ENCODE measurements around the gene TBC1D25. TPM values are rescaled to one million over a fixed set of nuclear protein-coding genes. Genes with fewer than 3 reads are reported as not detected.

The TBC1D25 gene
- total and polyA plus RNA-seq, 2 experiments from 2014 or later, result 1.9 to 4.5 TPM

- Mint-ChIP-seq H3K4me1 (no peaks in the 10 kb centered on the region), H3K9me3 (no peaks in the 10 kb centered on the region), H3K4me3 (no peak overlapping the region), H3K36me3 (ENCODE audit: low read depth) (0 out of 3 replicates have a peak, but pooled peaks cover under 1% of the 10 kb centered on the region), H3K27me3 (ENCODE audit: insufficient read depth, low read depth, poor library complexity) (no peaks in the 10 kb centered on the region), H3K27ac (no peak overlapping the region)
- DNase-seq (ENCODE audit: low spot score) (no peak), ATAC-seq (no peak)
- Histone ChIP-seq H3K4me1 (ENCODE audit: insufficient read depth) (no peaks in the 10 kb centered on the region), H3K27ac (ENCODE audit: low read depth) (no peak overlapping the region), H3K36me3 (ENCODE audit: insufficient read depth) (no peaks in the 10 kb centered on the region), H3F3A (replicated peaks; ENCODE audit: low read depth) (no peaks in the 10 kb centered on the region), H3K4me2 (no peak overlapping the region), H3K79me2 (replicated peaks; ENCODE audit: insufficient read depth) (no peaks in the 10 kb centered on the region), H4K20me1 (replicated peaks; ENCODE audit: insufficient read depth) (no peaks in the 10 kb centered on the region), H3K4me3 (no peak overlapping the region), H2AFZ (no peak overlapping the region), H3K27me3 (ENCODE audit: insufficient read depth) (no peaks in the 10 kb centered on the region), H3K9me2 (ENCODE audit: insufficient read depth) (no peaks in the 10 kb centered on the region)
- TF ChIP-seq ZNF114 (CRISPR knock-in tag; IDR thresholded peaks at IDR 0.05) (no peak), JUNB (IDR thresholded peaks at IDR 0.05; ENCODE audit: unreplicated experiment) (no peak), STAT1 (IDR thresholded peaks at IDR 0.05; ENCODE audit: unreplicated experiment) (no peak), NANOG (IDR thresholded peaks at IDR 0.05; ENCODE audit: borderline replicate concordance) (no peak), EZH2phosphoT487 (IDR thresholded peaks at IDR 0.05; ENCODE audit: unreplicated experiment) (no peak), ZNF331 (CRISPR knock-in tag; IDR thresholded peaks at IDR 0.05; ENCODE audit: low read depth) (no peak), CREB1 (CRISPR knock-in tag; IDR thresholded peaks at IDR 0.05; ENCODE audit: low read depth) (no peak), POLR2AphosphoS5 (IDR thresholded peaks at IDR 0.05; ENCODE audit: low read depth) (no peak), REST (IDR thresholded peaks at IDR 0.05; ENCODE audit: unreplicated experiment) (no peak), EZH2 (IDR thresholded peaks at IDR 0.05; ENCODE audit: low read depth, unreplicated experiment) (no peak)
- TF ChIP-seq, protein P1, sequence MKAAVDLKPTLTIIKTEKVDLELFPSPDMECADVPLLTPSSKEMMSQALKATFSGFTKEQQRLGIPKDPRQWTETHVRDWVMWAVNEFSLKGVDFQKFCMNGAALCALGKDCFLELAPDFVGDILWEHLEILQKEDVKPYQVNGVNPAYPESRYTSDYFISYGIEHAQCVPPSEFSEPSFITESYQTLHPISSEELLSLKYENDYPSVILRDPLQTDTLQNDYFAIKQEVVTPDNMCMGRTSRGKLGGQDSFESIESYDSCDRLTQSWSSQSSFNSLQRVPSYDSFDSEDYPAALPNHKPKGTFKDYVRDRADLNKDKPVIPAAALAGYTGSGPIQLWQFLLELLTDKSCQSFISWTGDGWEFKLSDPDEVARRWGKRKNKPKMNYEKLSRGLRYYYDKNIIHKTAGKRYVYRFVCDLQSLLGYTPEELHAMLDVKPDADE (IDR thresholded peaks at IDR 0.05), result no peak
- TF ChIP-seq, protein P2, sequence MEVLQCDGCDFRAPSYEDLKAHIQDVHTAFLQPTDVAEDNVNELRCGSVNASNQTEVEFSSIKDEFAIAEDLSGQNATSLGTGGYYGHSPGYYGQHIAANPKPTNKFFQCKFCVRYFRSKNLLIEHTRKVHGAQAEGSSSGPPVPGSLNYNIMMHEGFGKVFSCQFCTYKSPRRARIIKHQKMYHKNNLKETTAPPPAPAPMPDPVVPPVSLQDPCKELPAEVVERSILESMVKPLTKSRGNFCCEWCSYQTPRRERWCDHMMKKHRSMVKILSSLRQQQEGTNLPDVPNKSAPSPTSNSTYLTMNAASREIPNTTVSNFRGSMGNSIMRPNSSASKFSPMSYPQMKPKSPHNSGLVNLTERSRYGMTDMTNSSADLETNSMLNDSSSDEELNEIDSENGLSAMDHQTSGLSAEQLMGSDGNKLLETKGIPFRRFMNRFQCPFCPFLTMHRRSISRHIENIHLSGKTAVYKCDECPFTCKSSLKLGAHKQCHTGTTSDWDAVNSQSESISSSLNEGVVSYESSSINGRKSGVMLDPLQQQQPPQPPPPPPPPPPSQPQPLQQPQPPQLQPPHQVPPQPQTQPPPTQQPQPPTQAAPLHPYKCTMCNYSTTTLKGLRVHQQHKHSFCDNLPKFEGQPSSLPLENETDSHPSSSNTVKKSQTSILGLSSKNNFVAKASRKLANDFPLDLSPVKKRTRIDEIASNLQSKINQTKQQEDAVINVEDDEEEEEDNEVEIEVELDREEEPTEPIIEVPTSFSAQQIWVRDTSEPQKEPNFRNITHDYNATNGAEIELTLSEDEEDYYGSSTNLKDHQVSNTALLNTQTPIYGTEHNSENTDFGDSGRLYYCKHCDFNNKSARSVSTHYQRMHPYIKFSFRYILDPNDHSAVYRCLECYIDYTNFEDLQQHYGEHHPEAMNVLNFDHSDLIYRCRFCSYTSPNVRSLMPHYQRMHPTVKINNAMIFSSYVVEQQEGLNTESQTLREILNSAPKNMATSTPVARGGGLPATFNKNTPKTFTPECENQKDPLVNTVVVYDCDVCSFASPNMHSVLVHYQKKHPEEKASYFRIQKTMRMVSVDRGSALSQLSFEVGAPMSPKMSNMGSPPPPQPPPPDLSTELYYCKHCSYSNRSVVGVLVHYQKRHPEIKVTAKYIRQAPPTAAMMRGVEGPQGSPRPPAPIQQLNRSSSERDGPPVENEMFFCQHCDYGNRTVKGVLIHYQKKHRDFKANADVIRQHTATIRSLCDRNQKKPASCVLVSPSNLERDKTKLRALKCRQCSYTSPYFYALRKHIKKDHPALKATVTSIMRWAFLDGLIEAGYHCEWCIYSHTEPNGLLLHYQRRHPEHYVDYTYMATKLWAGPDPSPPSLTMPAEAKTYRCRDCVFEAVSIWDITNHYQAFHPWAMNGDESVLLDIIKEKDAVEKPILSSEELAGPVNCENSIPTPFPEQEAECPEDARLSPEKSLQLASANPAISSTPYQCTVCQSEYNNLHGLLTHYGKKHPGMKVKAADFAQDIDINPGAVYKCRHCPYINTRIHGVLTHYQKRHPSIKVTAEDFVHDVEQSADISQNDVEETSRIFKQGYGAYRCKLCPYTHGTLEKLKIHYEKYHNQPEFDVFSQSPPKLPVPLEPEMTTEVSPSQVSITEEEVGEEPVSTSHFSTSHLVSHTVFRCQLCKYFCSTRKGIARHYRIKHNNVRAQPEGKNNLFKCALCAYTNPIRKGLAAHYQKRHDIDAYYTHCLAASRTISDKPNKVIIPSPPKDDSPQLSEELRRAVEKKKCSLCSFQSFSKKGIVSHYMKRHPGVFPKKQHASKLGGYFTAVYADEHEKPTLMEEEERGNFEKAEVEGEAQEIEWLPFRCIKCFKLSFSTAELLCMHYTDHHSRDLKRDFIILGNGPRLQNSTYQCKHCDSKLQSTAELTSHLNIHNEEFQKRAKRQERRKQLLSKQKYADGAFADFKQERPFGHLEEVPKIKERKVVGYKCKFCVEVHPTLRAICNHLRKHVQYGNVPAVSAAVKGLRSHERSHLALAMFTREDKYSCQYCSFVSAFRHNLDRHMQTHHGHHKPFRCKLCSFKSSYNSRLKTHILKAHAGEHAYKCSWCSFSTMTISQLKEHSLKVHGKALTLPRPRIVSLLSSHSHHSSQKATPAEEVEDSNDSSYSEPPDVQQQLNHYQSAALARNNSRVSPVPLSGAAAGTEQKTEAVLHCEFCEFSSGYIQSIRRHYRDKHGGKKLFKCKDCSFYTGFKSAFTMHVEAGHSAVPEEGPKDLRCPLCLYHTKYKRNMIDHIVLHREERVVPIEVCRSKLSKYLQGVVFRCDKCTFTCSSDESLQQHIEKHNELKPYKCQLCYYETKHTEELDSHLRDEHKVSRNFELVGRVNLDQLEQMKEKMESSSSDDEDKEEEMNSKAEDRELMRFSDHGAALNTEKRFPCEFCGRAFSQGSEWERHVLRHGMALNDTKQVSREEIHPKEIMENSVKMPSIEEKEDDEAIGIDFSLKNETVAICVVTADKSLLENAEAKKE (CRISPR knock-in tag; IDR thresholded peaks at IDR 0.05), result no peak
- TF ChIP-seq, protein P3, sequence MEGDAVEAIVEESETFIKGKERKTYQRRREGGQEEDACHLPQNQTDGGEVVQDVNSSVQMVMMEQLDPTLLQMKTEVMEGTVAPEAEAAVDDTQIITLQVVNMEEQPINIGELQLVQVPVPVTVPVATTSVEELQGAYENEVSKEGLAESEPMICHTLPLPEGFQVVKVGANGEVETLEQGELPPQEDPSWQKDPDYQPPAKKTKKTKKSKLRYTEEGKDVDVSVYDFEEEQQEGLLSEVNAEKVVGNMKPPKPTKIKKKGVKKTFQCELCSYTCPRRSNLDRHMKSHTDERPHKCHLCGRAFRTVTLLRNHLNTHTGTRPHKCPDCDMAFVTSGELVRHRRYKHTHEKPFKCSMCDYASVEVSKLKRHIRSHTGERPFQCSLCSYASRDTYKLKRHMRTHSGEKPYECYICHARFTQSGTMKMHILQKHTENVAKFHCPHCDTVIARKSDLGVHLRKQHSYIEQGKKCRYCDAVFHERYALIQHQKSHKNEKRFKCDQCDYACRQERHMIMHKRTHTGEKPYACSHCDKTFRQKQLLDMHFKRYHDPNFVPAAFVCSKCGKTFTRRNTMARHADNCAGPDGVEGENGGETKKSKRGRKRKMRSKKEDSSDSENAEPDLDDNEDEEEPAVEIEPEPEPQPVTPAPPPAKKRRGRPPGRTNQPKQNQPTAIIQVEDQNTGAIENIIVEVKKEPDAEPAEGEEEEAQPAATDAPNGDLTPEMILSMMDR (conservative IDR thresholded peaks at IDR 0.05; ENCODE audit: low read depth in 2 of 2), result no peak
Measured at GRCh38 chrX:48492293-48492910, 47.1 kb upstream of the TBC1D25 start.

All from GM23338 (cell line).